ENCODE data around the gene C1orf35.

The C1orf35 gene

DNA sequence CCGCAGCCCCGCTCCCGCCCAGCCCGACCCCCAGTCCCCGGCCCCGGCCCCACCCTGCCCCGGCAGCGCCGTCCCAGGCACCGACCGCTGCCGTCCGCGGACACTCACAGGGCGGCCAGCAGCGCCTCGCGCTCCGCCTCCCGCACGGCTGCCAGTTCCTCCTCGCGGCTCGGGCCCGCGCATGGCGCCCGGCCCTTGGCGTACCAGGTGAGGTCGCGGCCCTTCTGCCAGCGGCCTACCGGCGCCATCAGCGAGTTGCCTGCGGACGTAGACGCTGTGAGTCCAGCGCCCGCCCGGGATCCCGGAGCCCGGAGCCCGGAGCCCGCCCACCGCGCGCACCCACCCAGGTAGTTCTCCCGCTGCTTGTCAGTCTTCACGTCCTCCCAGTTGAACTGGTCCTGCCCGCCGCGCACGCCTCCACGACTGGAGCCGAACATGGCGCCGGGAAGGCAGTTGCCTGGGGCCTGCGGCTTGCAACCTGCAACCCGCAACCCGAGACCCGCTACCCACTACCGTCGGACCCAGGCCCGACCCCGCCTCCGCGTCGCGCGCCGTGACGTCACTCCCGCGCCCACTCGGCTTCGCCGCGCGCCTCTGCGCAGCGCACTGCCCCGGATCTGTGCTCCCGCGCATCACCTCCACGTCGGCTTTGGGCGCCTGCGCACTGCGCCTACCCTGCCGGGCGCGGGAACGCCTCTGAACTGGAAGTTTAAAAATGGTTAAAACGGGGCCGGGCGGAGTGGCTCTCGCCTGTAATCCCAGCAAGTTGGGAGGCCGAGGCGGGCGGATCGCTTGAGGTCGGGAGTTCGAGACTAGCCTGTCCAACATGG lies at the start of gene C1orf35:
TSS of gene C1orf35 (minus strand) at position 535 of the 830 bp plus-strand sequence. CDS start at position 437, 98 bp downstream.
- TF ChIP-seq, protein P1, sequence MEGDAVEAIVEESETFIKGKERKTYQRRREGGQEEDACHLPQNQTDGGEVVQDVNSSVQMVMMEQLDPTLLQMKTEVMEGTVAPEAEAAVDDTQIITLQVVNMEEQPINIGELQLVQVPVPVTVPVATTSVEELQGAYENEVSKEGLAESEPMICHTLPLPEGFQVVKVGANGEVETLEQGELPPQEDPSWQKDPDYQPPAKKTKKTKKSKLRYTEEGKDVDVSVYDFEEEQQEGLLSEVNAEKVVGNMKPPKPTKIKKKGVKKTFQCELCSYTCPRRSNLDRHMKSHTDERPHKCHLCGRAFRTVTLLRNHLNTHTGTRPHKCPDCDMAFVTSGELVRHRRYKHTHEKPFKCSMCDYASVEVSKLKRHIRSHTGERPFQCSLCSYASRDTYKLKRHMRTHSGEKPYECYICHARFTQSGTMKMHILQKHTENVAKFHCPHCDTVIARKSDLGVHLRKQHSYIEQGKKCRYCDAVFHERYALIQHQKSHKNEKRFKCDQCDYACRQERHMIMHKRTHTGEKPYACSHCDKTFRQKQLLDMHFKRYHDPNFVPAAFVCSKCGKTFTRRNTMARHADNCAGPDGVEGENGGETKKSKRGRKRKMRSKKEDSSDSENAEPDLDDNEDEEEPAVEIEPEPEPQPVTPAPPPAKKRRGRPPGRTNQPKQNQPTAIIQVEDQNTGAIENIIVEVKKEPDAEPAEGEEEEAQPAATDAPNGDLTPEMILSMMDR (IDR thresholded peaks at IDR 0.05; ENCODE audit: low read depth, low read length): no peak
- H3K4me3 ChIP-seq (replicated peaks in 1 of 2; ENCODE audit: low read depth in 2 of 2, low read length in 2 of 2): peak within 1 kb of the TSS; percentile 80 to 93
- DNase-seq (ENCODE audit: low read depth in 2 of 2): peak; percentile 92 to 93

DNA sequence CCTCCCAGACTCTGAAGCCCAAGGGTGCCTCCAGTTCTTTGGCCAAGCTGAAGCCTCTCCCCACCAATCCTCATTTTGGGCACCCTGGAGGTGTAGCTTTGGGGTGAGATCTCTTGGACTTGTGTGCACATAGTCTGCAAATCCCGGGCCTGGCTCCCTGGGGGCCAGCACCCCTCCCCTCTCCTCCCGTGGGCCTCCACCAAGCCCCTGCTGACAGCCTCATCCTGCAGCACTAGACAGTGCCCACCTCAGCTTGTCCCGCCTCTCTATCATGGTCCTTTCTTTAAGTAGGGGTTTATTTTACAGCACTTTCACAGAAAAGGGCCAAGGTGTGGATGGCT lies 49.8 kb upstream of the C1orf35 start:
- TF ChIP-seq, protein P1 (IDR thresholded peaks at IDR 0.05; ENCODE audit: low read depth, low read length): no peak
- no peak overlapping the region for H3K4me3 ChIP-seq (replicated peaks in 1 of 2; ENCODE audit: low read depth in 2 of 2, low read length in 2 of 2)
- no peak for DNase-seq (ENCODE audit: low read depth in 2 of 2)

DNA sequence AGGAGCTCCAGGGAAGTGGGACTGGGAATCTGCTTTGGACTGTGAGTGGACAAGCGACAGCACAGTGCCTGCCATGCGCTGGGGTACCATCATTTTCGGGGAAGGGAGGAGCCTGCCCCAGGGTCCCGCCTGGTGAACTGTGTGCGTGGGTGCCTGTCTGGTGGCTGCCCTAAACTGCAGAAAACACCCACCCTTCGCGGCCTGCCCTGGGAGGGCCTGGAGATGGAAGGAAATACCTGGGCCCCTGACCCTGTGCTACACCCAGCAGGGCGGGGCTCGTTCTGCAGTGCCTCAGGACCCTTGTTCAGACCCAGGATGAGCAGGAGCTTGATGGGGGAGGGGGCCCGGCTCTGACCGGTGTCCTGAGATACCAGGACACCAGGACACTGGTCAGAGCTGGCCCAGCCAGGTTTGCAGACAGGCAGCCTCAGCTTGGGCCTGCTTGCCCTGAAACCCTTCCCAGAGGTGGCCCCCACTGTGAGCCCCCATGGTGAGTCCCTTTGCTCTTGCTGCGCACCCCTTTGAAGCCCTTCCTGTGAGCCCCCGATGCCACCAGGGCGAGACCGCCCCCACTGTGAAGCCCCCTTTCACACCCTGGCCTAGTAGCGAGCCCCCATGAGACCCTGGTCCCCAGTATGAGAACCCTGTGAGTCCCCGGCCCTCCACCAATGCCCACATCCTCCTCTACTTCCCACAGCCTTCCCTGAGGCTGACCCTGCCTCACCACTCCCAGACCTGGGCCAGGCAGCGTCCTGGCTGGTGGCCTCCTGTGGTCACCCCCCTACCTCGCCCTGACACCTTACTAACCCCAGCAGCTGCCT lies 49.2 kb upstream of the C1orf35 start:
- TF ChIP-seq, protein P1 (IDR thresholded peaks at IDR 0.05; ENCODE audit: low read depth, low read length): no peak
- no peak overlapping the region for H3K4me3 ChIP-seq (replicated peaks in 1 of 2; ENCODE audit: low read depth in 2 of 2, low read length in 2 of 2)
- no peak for DNase-seq (ENCODE audit: low read depth in 2 of 2)

DNA sequence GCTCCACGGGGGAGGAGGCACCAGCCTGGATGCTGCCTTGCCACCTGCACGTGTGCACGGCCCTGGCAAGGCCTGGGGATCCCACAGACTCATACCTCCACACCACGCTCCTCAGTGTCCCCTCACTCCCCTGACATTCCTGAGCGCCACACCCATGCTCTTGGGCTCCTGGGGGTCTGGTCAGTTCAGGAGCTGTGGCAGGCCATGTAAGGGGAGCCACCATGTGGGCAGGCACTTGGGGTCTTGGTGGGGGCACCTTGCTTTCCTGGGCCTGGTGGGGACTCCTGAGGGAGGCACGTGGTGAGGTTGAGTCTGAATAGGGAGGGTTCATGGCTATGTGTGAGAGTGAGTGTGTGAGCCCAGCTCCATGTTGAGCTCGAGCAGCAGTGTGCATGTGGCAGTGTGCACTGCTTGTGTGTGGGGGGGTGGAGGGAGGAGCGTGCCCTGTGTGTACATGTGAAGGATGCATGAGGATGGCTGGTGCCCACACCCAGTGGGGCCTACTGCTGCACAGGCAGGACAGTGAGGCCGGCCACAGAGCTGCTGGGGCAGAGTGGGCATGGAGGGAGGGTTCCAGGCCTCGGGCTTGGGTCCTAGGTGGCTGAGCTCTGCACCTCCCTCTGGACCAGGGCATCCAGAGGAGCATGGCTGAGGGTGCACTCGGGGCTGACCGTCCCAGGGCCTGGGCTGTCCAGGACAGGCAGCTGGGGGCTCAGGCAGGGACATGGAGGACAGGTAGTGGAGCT lies 48.2 kb upstream of the C1orf35 start:
- H3K4me3 ChIP-seq (replicated peaks in 1 of 2; ENCODE audit: low read depth in 2 of 2, low read length in 2 of 2): no peak overlapping the region
- TF ChIP-seq, protein P1 (IDR thresholded peaks at IDR 0.05; ENCODE audit: low read depth, low read length): no peak
- no peak for DNase-seq (ENCODE audit: low read depth in 2 of 2)

DNA sequence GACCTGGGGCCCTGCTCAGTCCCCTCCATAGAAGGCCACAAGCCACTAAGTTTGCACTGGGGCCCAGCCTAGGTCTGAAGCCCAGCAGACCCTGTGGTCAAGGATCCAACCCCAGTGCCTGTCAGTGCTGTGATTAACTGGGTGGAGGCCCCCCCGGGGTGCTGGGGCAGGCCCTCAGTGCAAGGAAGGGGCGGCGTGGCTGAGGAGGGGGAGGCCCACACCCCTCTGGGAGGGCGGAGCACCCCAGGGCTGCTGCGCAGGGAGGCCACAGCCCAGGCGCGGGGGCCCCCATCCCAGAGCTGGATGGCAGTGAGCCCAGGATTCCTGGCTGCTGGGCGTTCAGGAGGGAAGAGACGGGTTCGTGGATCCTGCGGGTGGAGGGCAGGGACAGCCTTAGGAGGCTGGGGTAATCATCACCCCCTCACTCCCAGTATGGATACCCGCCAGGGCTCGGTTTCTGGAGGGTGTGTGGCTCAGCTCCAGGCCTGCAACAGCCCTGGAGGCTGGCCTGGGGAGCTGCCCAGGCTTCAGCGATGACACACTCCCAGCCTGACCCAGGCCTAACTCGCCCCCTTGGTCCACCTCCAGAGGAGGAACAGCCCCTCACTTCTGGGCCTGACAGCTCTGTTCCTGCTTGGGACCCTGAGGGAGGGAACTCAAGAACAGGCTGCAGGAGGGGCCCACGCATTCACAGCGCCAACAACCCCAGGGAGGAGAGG lies 47.5 kb upstream of the C1orf35 start:
- DNase-seq (ENCODE audit: low read depth in 2 of 2): peak; percentile 55 to 97
- TF ChIP-seq, protein P1 (IDR thresholded peaks at IDR 0.05; ENCODE audit: low read depth, low read length): no peak
- H3K4me3 ChIP-seq (replicated peaks in 1 of 2; ENCODE audit: low read depth in 2 of 2, low read length in 2 of 2): no peak overlapping the region

DNA sequence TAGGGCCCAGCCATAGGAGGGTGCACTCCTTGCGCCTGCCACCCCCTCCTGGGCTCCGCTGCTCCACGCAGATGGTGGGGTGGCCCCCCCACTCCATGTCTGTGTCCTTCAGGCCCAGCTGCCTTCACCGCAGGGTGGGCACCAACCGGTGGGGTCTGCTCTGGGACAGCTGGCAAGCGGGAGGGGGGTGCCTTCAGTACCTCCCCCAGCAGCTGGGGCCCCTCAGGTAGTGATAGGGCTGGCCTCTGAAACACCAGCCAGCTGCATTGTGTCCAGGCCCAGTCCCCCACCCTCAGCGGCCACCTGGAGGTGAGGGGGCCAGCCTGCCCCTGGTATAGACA lies 47.0 kb upstream of the C1orf35 start:
- no peak overlapping the region for H3K4me3 ChIP-seq (replicated peaks in 1 of 2; ENCODE audit: low read depth in 2 of 2, low read length in 2 of 2)
- no peak for DNase-seq (ENCODE audit: low read depth in 2 of 2)
- TF ChIP-seq, protein P1 (IDR thresholded peaks at IDR 0.05; ENCODE audit: low read depth, low read length): no peak
